Ramos (cell line): ENCODE measurements around the gene FAM78B.

Source experiments
- in situ Hi-C: fragments of 300-500 bp; cut with MboI; formaldehyde crosslinking; loops from one replicate; pipeline ENCODE4 v1.14.3; 2022; ENCODE audit warnings: low sequenced_read_pairs; ENCODE audit not compliant: unreplicated experiment

FAM78B gene

GRCh38 chr1:166165661-166166328 lies 1.0 kb downstream of the FAM78B start:
- in situ Hi-C loops, result no loop called here

DNA sequence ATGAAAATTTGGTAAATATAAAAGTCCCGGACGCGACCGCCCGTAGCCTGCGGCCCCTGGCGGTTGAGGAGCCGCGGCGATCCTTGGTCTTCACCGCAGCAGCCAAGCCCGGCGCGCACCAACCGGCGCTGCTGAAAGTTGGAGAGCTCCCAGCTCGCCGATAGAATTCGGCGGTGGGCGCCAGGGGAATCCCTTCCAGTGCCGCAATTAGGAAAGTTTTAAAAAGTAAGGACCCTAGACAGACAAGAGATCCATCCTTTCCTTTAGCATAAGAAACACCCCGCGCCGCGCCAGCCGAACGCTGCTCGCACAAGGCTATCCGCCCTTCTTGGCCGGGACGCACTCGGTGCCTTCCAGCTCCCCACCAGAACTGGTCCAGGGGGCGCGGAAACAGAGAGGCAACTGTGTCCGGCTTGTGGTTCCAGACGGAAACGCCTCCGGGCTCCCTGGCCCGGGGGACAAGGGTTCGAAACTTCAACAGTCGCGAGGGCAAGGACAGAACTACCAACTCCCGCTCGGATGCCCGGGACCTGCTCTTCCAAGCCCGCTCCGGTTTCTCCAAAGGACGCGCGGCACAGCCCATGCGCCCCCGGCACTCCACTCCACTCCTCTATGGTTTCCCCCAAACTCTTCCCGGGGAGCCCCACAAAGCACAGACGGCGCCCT lies 1.7 kb downstream of the FAM78B start:
- in situ Hi-C loops, result no loop called here

DNA sequence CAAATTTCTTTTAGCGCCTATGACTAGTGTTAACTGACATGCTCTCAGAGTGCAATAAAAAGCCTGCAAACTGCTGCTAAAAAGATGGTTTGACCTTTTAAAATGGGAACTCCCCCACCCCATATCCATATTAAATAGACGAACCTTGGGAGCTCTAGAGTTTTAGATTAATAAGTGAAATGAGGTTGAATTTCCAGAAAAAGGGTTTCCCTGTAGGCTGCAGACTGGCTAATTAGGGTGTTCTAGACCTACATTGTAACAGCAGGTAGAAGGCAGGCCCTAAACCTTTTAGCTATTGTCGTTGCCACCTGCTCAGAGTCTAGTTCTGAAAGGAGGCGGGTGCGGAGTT lies 2.2 kb downstream of the FAM78B start:
- in situ Hi-C loops, result no loop called here

DNA sequence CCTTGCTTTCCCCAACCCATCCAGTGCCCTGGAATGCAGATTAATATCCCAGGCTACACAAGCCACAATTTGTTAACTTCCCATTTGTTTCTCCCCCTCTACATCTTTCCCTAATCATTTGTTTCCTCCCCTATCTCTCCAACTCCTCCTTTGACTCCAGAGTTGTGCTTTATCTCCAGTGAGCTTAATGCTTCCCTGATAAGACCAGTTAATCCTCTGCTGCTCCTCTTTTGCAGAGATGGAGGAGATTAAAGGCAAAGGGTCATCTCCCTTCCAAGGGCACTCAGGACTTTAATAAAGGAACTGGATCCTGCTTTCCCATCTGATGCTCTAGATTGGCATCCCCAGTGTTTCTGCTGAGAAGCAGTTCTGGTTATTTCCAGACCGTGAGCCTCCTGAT lies 7.1 kb downstream of the FAM78B start:
- in situ Hi-C loops, result no loop called here

- in situ Hi-C loops, result no loop called here
Measured at GRCh38 chr1:166156674-166157073, 10.1 kb downstream of the FAM78B start.

- in situ Hi-C loops, result no loop called here
Measured at GRCh38 chr1:166155108-166155507, 11.7 kb downstream of the FAM78B start.

GRCh38 chr1:166153525-166154314 lies 13.1 kb downstream of the FAM78B start:
- in situ Hi-C loops, result no loop called here

DNA sequence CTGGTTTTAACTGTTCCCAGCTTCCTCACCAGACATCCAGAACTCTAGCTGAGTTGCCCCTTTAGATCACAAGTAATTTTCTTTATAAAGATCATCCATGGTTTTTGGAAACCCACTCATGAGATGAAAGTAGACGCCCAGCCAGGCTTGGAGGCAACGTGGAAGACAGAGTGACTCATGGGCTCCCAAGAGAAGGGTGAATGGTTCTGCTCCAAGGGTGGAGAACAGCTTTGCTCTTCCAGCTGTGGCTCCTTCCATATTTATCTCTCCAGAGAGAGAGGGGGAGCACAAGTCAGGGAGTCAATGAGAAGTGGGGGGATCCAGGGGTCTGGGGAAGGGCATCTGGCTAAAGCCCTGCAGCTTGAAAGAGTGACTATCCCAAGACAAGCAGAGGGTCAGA lies 13.8 kb downstream of the FAM78B start:
- in situ Hi-C loops, result no loop called here

DNA sequence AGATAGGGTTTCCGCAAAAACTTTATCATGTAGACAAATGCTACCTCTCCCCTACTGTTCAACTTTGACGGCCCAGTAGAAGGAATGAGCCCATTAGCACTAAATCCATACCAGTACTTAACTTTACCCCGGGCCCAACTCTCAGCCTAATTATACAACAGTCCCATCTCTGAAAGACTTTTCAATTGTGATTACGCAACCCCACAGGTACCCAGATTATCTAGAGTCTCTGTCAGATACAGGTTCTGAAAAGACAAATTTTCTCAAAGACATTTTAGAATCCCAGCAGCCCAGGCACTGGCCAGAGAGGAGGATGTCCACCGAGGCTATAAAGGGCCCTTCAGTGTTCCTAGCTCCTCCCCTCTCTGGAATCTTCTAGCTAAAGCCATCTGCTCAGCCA lies 15.0 kb downstream of the FAM78B start:
- in situ Hi-C loops, result no loop called here

- in situ Hi-C loops, result no loop called here
Measured at GRCh38 chr1:166145499-166145898, 21.3 kb downstream of the FAM78B start.

DNA sequence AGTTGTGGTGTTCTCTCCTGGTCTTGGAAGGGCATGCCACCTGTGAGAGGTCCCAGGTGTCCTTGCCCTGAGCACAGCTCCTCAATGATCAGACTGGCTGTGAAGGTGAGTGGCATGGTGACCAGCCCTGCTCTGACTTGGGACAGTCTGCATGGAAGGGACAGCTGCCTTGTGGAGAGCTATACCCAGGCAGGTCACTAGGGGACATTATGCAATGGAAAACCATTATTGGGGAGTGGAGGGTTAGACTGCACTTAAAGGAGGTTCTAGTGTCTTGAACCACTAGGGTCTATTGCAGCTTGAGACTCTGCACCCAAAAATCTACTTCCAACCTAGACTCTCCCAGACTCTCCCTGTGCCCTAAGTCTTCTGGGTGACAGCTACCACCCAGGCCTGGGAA lies 24.8 kb downstream of the FAM78B start:
- in situ Hi-C loops, result no loop called here

GRCh38 chr1:166140251-166140650 lies 26.6 kb downstream of the FAM78B start:
- in situ Hi-C loops, result no loop called here

- in situ Hi-C loops, result no loop called here
Measured at GRCh38 chr1:166139735-166140134, 27.1 kb downstream of the FAM78B start.

GRCh38 chr1:166136699-166137401 lies 30.0 kb downstream of the FAM78B start:
- in situ Hi-C loops, result no loop called here

GRCh38 chr1:166136222-166136621 lies 30.6 kb downstream of the FAM78B start:
- in situ Hi-C loops, result no loop called here

- in situ Hi-C loops, result no loop called here
Measured at GRCh38 chr1:166133857-166134256, 32.9 kb downstream of the FAM78B start.

DNA sequence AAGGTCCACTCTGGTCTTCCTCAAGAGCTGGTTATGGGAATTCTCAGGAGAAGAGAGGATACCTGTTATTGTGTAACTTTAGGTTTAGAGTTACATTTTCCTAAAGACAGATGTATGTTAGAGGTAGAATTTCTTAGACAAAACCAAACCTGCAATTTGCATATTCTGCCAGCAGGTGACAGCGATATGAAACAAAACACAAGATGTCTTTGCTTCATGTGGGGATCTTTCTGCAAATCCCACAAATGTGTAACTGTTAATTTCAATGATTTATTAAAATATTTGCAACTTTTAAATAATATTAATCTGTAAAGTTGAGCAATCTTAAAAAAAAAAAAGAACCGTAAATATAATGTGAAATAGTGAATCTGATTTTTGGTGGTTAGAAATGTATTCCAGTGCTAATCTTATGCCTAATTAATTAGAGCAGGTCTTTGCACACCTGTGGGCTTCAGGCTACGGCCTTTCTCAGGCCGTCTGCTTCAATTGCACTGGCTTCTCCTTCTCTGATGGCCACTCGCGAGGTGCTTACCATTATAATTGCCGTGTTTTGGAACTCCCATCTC lies 33.4 kb downstream of the FAM78B start:
- in situ Hi-C loops, result no loop called here

- in situ Hi-C loops, result no loop called here
Measured at GRCh38 chr1:166132496-166132895, 34.3 kb downstream of the FAM78B start.

GRCh38 chr1:166129006-166129405 lies 37.8 kb downstream of the FAM78B start:
- in situ Hi-C loops, result no loop called here

GRCh38 chr1:166128195-166128594 lies 38.6 kb downstream of the FAM78B start:
- in situ Hi-C loops, result no loop called here

GRCh38 chr1:166127003-166127402 lies 39.8 kb downstream of the FAM78B start:
- in situ Hi-C loops, result no loop called here
